Endothelial cell of umbilical vein (primary cell): ENCODE data around the gene PLA2G12B.

ENCODE experiments used
- EZH2 ChIP-seq: IDR thresholded peaks from 2 replicates; pipeline ENCODE4 v1.6.1; 2012; ENCODE audit warnings: borderline replicate concordance, low read depth, mild to moderate bottlenecking, moderate library complexity, low read length, inconsistent platforms; ENCODE audit not compliant: severe bottlenecking
- JUN ChIP-seq: IDR thresholded peaks from 2 replicates; pipeline ENCODE4 v1.6.1; 2011; ENCODE audit warnings: borderline replicate concordance, low read depth; ENCODE audit not compliant: insufficient read length, insufficient read depth
- MAX ChIP-seq: IDR thresholded peaks from 2 replicates; pipeline ENCODE4 v1.6.1; 2011; ENCODE audit not compliant: insufficient read depth, insufficient read length
- MYC ChIP-seq: IDR thresholded peaks from one replicate; pipeline ENCODE4 v1.6.1; 2011; ENCODE audit warnings: mild to moderate bottlenecking, low read depth, low read length
- POLR2A ChIP-seq: IDR thresholded peaks from 2 replicates; pipeline ENCODE4 v1.6.1; 2012; ENCODE audit warnings: low read depth, mild to moderate bottlenecking, control low read depth, low read length
- POLR2AphosphoS5 ChIP-seq: IDR thresholded peaks from 2 replicates; pipeline ENCODE4 v1.6.1; 2012; ENCODE audit warnings: low read depth, mild to moderate bottlenecking, control low read depth, low read length, moderate library complexity; ENCODE audit not compliant: insufficient read depth
- TF ChIP-seq, protein P1 (sequence below), 2 donors: IDR thresholded peaks; 1 replicate in 1 of 2; 2 replicates in 1 of 2; pipeline ENCODE4 v1.5.1; 2011; ENCODE audit warnings: low read length in 2 of 2, mild to moderate bottlenecking in 2 of 2, moderate library complexity in 2 of 2, control low read depth in 1 of 2, inconsistent platforms in 1 of 2, low read depth in 1 of 2; ENCODE audit not compliant: insufficient read depth in 1 of 2; ENCODE audit errors: extremely low read depth in 1 of 2

GRCh38 chr10:73003822-73004221, 49.2 kb upstream of the PLA2G12B start:
- TF ChIP-seq, protein P1, sequence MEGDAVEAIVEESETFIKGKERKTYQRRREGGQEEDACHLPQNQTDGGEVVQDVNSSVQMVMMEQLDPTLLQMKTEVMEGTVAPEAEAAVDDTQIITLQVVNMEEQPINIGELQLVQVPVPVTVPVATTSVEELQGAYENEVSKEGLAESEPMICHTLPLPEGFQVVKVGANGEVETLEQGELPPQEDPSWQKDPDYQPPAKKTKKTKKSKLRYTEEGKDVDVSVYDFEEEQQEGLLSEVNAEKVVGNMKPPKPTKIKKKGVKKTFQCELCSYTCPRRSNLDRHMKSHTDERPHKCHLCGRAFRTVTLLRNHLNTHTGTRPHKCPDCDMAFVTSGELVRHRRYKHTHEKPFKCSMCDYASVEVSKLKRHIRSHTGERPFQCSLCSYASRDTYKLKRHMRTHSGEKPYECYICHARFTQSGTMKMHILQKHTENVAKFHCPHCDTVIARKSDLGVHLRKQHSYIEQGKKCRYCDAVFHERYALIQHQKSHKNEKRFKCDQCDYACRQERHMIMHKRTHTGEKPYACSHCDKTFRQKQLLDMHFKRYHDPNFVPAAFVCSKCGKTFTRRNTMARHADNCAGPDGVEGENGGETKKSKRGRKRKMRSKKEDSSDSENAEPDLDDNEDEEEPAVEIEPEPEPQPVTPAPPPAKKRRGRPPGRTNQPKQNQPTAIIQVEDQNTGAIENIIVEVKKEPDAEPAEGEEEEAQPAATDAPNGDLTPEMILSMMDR (IDR thresholded peaks at IDR 0.05; ENCODE audit: extremely low read depth in 1 of 2, insufficient read depth in 1 of 2, low read depth in 1 of 2, low read length in 2 of 2) = no peak
- TF ChIP-seq EZH2 = no peak
- TF ChIP-seq JUN = no peak
- TF ChIP-seq POLR2A = no peak
- TF ChIP-seq MAX = no peak
- TF ChIP-seq MYC = no peak
- no peak for TF ChIP-seq POLR2AphosphoS5
